Peyer's patch (tissue), 4 donors: ENCODE results near the gene DGCR2. TPM values are rescaled to one million over a fixed set of nuclear protein-coding genes. Genes with fewer than 3 reads are reported as not detected.

Experiments
- DNase-seq, 3 donors: peaks; one replicate each; pipeline ENCODE4 v3.0.0-alpha.2; 2017 to 2019
- H3K27ac ChIP-seq, 4 donors: fragments of 200-600 bp; sonication (generic); one replicate each; pipeline ENCODE4 v1.5.1; 2016 to 2019
- H3K27me3 ChIP-seq, 2 donors: fragments of 200-600 bp; sonication (generic); one replicate each; pipeline ENCODE4 v1.5.1; 2019
- H3K36me3 ChIP-seq, 3 donors: fragments of 200-600 bp; sonication (generic); one replicate each; pipeline ENCODE4 v1.5.1; 2016 to 2019
- H3K4me1 ChIP-seq, 4 donors: fragments of 200-600 bp; sonication (generic); one replicate each; pipeline ENCODE4 v1.5.1; 2016 to 2019
- H3K4me3 ChIP-seq, 4 donors: fragments of 200-600 bp; sonication (generic); 1 replicate in 3 of 4; 2 replicates in 1 of 4; pipeline ENCODE4 v1.5.1; 2016 to 2019; ENCODE audit warnings: mild to moderate bottlenecking in 1 of 4
- H3K9me3 ChIP-seq, 4 donors: fragments of 200-600 bp; sonication (generic); one replicate each; pipeline ENCODE4 v1.5.1; 2016 to 2019; ENCODE audit warnings: mild to moderate bottlenecking in 1 of 4
- POLR2A ChIP-seq, 2 donors: fragments of 450-650 bp; IDR thresholded peaks; one replicate each; pipeline ENCODE4 v1.5.1; 2017; ENCODE audit warnings: antibody characterized with exemption in 2 of 2, mild to moderate bottlenecking in 2 of 2, moderate library complexity in 2 of 2
- total RNA-seq, 4 donors: library from RNA; depleted of rRNA; stranded (reverse); fragments of >200 nt; gene quantifications; one replicate each; pipeline ENCODE4 v1.1.0, GENCODE V29; 2016
- TF ChIP-seq, protein P1 (sequence below), 6 experiments: fragments of 450-650 bp in 4 of 6; fragments of 200-600 bp in 2 of 6; sonication (generic) in 1 of 6; IDR thresholded peaks; one replicate each; pipeline ENCODE4 v1.5.1; 2017 to 2019; ENCODE audit warnings: antibody characterized with exemption in 6 of 6, mild to moderate bottlenecking in 3 of 6, moderate library complexity in 1 of 6

Gene DGCR2
- total RNA-seq, 4 donors from 2014 or later, result 49.5 to 101 (median 92.1) TPM

DNA sequence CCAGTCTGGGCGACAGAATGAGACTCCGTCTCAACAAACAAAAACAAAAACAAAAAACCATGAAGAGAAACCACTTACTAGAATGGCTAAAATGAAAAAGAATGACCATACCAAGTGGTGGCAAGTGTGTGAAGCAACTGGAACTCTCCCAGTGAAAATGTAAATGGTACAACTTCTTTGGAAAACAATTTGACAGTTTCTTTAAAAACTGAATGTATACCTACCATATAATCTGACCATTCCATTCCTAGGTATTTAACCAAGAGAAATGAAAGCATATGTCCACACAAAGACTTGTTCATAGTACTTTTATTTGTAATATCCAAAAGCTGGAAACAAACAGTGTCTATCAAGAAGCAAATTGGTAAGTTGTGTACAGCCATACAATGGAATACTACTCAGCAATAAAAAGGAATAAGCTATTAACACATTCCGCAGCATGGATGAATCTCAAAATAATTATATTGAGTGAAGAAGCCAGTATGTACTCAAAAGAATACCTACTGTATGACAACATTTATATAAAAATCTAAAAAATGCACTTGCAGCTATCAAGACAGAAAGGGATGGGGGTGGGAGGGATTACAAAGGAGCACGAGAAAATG is 27.7 kb downstream of the DGCR2 start:
- no peak overlapping the region for H3K27ac ChIP-seq
- no peaks in the 10 kb centered on the region for H3K9me3 ChIP-seq
- H3K4me3 ChIP-seq, result no peak overlapping the region
- H3K4me1 ChIP-seq, result peaks cover 0 to 9% (median 0%) of the 10 kb centered on the region in 4 donors
- DNase-seq, result no peak
- H3K36me3 ChIP-seq, result peaks cover 0 to 12% (median 0%) of the 10 kb centered on the region in 3 donors
- H3K27me3 ChIP-seq, result no peaks in the 10 kb centered on the region
- TF ChIP-seq, protein P1, sequence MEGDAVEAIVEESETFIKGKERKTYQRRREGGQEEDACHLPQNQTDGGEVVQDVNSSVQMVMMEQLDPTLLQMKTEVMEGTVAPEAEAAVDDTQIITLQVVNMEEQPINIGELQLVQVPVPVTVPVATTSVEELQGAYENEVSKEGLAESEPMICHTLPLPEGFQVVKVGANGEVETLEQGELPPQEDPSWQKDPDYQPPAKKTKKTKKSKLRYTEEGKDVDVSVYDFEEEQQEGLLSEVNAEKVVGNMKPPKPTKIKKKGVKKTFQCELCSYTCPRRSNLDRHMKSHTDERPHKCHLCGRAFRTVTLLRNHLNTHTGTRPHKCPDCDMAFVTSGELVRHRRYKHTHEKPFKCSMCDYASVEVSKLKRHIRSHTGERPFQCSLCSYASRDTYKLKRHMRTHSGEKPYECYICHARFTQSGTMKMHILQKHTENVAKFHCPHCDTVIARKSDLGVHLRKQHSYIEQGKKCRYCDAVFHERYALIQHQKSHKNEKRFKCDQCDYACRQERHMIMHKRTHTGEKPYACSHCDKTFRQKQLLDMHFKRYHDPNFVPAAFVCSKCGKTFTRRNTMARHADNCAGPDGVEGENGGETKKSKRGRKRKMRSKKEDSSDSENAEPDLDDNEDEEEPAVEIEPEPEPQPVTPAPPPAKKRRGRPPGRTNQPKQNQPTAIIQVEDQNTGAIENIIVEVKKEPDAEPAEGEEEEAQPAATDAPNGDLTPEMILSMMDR (IDR thresholded peaks at IDR 0.05), result no peak
- TF ChIP-seq POLR2A (IDR thresholded peaks at IDR 0.05), result no peak

DNA sequence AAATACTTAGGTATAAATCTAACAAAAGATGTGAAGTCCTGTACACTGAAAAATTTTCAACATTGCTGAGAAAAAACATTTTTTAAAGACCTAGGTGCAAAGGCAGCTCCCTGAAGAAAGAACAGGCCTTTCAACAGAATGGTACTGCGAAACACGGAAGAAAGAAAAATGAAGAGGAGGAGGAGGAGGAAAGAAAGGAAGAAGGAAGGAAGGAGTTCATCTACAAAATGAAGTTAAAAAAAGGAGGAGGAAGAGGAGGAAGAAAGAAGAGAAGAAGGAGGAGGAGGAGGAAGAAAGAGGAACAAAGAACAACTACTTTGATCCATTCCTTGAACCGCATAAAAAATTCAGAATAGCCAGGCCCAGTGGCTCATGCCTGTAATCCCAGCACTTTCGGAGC is 29.5 kb downstream of the DGCR2 start:
- TF ChIP-seq, protein P1 (IDR thresholded peaks at IDR 0.05), result no peak
- TF ChIP-seq POLR2A (IDR thresholded peaks at IDR 0.05), result no peak
- Histone ChIP-seq H3K36me3 (peaks cover 0 to 21% (median 0%) of the 10 kb centered on the region in 3 donors), H3K4me3 (no peak overlapping the region), H3K9me3 (no peaks in the 10 kb centered on the region), H3K27me3 (no peaks in the 10 kb centered on the region), H3K27ac (no peak overlapping the region), H3K4me1 (peaks cover 0 to 5% (median 0%) of the 10 kb centered on the region in 4 donors)
- no peak for DNase-seq

DNA sequence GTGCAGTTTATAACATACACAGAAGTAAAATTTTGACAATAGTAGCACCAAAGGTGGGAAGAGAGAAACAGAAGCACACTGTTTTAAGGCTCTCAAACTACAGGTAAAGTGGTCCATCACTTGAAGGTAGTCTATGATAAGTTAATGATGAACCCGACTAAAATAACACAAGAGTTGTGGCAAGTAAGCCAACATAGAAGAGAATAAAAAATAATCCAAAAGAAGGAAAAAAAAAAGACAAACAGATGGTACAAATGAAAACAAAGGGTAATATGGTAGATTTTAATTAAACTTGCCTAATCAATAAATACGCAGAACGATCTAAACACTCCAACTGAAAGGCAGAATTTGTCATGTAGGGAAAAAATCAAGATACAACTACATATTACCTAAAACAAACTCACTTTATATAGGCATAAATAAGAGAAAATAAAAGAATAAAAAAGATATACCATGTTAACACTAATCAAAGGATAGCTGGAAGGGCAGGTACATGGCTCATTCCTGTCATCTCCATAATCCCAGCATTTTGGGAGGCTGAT is 31.6 kb downstream of the DGCR2 start:
- DNase-seq, result no peak
- H3K36me3 ChIP-seq, result peaks cover 0 to 32% (median 0%) of the 10 kb centered on the region in 3 donors
- H3K9me3 ChIP-seq, result no peaks in the 10 kb centered on the region
- no peak overlapping the region for H3K4me3 ChIP-seq
- TF ChIP-seq POLR2A (IDR thresholded peaks at IDR 0.05), result no peak
- TF ChIP-seq, protein P1 (IDR thresholded peaks at IDR 0.05), result no peak
- H3K4me1 ChIP-seq, result peaks cover 0 to 8% (median 0%) of the 10 kb centered on the region in 4 donors
- no peaks in the 10 kb centered on the region for H3K27me3 ChIP-seq
- H3K27ac ChIP-seq, result no peak overlapping the region

DNA sequence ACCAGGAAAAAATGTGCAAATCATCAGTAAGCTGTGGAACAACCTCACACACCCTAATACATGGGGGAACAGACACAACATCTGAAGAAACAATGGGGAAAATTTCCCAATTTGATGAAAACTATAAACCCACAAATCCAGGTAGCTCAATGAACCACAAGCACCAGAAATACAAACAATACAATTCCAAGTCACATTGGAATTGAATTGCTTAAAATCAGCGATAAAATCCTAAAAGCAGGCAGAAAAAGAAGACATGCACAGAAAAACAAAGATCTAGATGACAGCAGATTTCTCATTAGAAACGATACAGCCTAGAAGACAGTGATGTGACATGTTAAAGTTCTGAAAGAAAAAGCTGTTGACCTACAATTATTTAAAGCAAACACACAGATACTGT is 32.0 kb downstream of the DGCR2 start:
- no peak for DNase-seq
- Histone ChIP-seq H3K27me3 (no peaks in the 10 kb centered on the region), H3K9me3 (no peaks in the 10 kb centered on the region), H3K27ac (no peak overlapping the region), H3K4me3 (no peak overlapping the region), H3K36me3 (peaks cover 0 to 36% (median 0%) of the 10 kb centered on the region in 3 donors), H3K4me1 (peaks cover 0 to 8% (median 0%) of the 10 kb centered on the region in 4 donors)
- TF ChIP-seq POLR2A (IDR thresholded peaks at IDR 0.05), result no peak
- TF ChIP-seq, protein P1 (IDR thresholded peaks at IDR 0.05), result no peak

DNA sequence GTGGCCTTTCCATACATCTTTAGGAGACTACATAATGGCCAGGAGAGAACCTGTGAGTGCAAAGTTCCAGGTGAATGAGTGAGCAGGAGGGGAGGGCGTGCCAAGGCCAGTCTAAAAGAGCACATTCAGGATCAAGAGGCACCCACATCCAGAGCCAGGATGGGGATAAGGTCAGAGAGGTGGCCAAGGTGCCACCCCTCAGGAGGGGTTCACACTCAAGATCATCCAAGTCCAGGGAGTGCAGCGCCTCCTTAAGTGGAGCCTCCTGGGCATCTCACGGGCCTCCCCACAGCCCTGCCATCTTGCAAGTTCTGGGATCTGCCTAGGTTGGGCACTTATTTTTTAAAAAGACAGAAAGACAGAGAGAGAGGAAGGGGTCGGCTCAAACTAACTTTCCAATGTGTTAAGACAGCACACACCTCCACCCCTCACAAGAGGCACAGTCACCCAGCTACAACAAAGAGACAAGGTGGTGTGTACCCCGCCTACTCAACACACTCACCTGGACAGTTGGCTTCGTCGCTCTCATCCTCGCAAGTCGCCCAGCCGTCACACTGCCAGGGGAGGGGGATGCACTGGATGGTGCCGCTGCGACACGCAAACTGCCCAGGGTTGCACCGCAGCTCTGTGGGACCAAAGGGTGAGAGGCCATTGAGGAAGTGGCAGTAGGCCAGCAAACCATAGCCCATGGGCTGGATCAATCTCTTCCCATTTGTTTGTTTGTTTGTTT is 33.2 kb downstream of the DGCR2 start:
- Histone ChIP-seq H3K4me3 (no peak overlapping the region), H3K27ac (no peak overlapping the region), H3K27me3 (no peaks in the 10 kb centered on the region), H3K36me3 (peaks cover 0 to 37% (median 0%) of the 10 kb centered on the region in 3 donors), H3K9me3 (no peaks in the 10 kb centered on the region), H3K4me1 (peaks cover 0 to 8% (median 0%) of the 10 kb centered on the region in 4 donors)
- DNase-seq, result peak in 1 of 3 donors; percentile 8
- TF ChIP-seq POLR2A (IDR thresholded peaks at IDR 0.05), result no peak
- TF ChIP-seq, protein P1 (IDR thresholded peaks at IDR 0.05), result no peak
